ENCODE measurements around the gene REL. TPM values are rescaled to one million over a fixed set of nuclear protein-coding genes. Genes with fewer than 3 reads are reported as not detected.

REL gene
- total and polyA plus RNA-seq, 2 of the 13 experiments (the other 11 are each of a cell fraction or from before 2014, with no cell fraction given): 3.7 to 7.0 TPM

GRCh38 chr2:60881047-60881932 lies at the start of gene REL (continued):
- TF ChIP-seq, protein P1, sequence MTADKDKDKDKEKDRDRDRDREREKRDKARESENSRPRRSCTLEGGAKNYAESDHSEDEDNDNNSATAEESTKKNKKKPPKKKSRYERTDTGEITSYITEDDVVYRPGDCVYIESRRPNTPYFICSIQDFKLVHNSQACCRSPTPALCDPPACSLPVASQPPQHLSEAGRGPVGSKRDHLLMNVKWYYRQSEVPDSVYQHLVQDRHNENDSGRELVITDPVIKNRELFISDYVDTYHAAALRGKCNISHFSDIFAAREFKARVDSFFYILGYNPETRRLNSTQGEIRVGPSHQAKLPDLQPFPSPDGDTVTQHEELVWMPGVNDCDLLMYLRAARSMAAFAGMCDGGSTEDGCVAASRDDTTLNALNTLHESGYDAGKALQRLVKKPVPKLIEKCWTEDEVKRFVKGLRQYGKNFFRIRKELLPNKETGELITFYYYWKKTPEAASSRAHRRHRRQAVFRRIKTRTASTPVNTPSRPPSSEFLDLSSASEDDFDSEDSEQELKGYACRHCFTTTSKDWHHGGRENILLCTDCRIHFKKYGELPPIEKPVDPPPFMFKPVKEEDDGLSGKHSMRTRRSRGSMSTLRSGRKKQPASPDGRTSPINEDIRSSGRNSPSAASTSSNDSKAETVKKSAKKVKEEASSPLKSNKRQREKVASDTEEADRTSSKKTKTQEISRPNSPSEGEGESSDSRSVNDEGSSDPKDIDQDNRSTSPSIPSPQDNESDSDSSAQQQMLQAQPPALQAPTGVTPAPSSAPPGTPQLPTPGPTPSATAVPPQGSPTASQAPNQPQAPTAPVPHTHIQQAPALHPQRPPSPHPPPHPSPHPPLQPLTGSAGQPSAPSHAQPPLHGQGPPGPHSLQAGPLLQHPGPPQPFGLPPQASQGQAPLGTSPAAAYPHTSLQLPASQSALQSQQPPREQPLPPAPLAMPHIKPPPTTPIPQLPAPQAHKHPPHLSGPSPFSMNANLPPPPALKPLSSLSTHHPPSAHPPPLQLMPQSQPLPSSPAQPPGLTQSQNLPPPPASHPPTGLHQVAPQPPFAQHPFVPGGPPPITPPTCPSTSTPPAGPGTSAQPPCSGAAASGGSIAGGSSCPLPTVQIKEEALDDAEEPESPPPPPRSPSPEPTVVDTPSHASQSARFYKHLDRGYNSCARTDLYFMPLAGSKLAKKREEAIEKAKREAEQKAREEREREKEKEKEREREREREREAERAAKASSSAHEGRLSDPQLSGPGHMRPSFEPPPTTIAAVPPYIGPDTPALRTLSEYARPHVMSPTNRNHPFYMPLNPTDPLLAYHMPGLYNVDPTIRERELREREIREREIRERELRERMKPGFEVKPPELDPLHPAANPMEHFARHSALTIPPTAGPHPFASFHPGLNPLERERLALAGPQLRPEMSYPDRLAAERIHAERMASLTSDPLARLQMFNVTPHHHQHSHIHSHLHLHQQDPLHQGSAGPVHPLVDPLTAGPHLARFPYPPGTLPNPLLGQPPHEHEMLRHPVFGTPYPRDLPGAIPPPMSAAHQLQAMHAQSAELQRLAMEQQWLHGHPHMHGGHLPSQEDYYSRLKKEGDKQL (CRISPR knock-in tag; IDR thresholded peaks at IDR 0.05; ENCODE audit: low read depth): peak; percentile 52; the same call in 1 of the 2 replicates
- TF ChIP-seq ZNF205 (CRISPR knock-in tag; IDR thresholded peaks at IDR 0.05): peak; percentile 52; the same call in 1 of the 2 replicates
- TF ChIP-seq ZBTB42 (CRISPR knock-in tag; IDR thresholded peaks at IDR 0.05): 0 out of 2 replicates have a peak, but pooled peaks have one; percentile 30
- peak; percentile 39; the same call in 1 of the 2 replicates for TF ChIP-seq ZBED4 (CRISPR knock-in tag; IDR thresholded peaks at IDR 0.05; ENCODE audit: borderline replicate concordance)
- TF ChIP-seq SIX4 (CRISPR knock-in tag; IDR thresholded peaks at IDR 0.05): peak; percentile 53; the same call in 1 of the 2 replicates
- peak; percentile 67; the same call in 1 of the 2 replicates for TF ChIP-seq NR0B2 (CRISPR knock-in tag; IDR thresholded peaks at IDR 0.05)
- 0 out of 2 replicates have a peak, but pooled peaks have one; percentile 16 for TF ChIP-seq HNRNPUL1 (IDR thresholded peaks at IDR 0.05; ENCODE audit: low read depth, low read length)
- TF ChIP-seq, protein P2, sequence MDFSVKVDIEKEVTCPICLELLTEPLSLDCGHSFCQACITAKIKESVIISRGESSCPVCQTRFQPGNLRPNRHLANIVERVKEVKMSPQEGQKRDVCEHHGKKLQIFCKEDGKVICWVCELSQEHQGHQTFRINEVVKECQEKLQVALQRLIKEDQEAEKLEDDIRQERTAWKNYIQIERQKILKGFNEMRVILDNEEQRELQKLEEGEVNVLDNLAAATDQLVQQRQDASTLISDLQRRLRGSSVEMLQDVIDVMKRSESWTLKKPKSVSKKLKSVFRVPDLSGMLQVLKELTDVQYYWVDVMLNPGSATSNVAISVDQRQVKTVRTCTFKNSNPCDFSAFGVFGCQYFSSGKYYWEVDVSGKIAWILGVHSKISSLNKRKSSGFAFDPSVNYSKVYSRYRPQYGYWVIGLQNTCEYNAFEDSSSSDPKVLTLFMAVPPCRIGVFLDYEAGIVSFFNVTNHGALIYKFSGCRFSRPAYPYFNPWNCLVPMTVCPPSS (IDR thresholded peaks at IDR 0.05): no peak
- peak; percentile 64 for TF ChIP-seq ZNF280D (CRISPR knock-in tag; IDR thresholded peaks at IDR 0.05)
- no peak; the same call in 1 of the 2 replicates for TF ChIP-seq ETV6 (CRISPR knock-in tag; conservative IDR thresholded peaks at IDR 0.05)
- TF ChIP-seq KLF9 (CRISPR knock-in tag; IDR thresholded peaks at IDR 0.05; ENCODE audit: low read depth): no peak; the same call in 1 of the 2 replicates
- peak; percentile 70; the same call in 1 of the 2 replicates for TF ChIP-seq HOXA9 (CRISPR knock-in tag; IDR thresholded peaks at IDR 0.05; ENCODE audit: borderline replicate concordance)
